Measurements from ENCODE around the gene SLC1A2. TPM values are rescaled to one million over a fixed set of nuclear protein-coding genes. Genes with fewer than 3 reads are reported as not detected.

SLC1A2 gene
- total RNA-seq, 4 donors from 2014 or later = 0.27 to 0.80 (median 0.79) TPM; not detected in 1

GRCh38 chr11:35324183-35324886 is 95.0 kb downstream of the SLC1A2 start:
- Histone ChIP-seq H3K9me3 (no peaks in the 10 kb centered on the region), H3K4me1 (no peaks in the 10 kb centered on the region), H3K36me3 (no peaks in the 10 kb centered on the region), H3K27me3 (no peaks in the 10 kb centered on the region), H3K27ac (no peak overlapping the region), H3K4me3 (no peak overlapping the region)
- in situ Hi-C loops (cut with MboI; ENCODE audit: low pct_ligation_motif_present in 1 of 4, low pct_unique_long_range_greater_than_20kb in 1 of 4, low sequenced_read_pairs in 3 of 4) (no loop called here), intact Hi-C loops (cut with DNase I; ENCODE audit: low total_unique reads) (no loop called here)
- DNase-seq = no peak
- TF ChIP-seq CTCF (IDR thresholded peaks at IDR 0.05) (no peak), EP300 (IDR thresholded peaks at IDR 0.05; ENCODE audit: low read depth) (no peak), POLR2AphosphoS5 (IDR thresholded peaks at IDR 0.05) (no peak), POLR2A (IDR thresholded peaks at IDR 0.05) (no peak)

- no peak for DNase-seq
- Histone ChIP-seq H3K9me3 (no peaks in the 10 kb centered on the region), H3K27me3 (no peaks in the 10 kb centered on the region), H3K4me1 (no peaks in the 10 kb centered on the region), H3K36me3 (no peaks in the 10 kb centered on the region), H3K4me3 (no peak overlapping the region), H3K27ac (no peak overlapping the region)
- WGBS, 2 donors (ENCODE audit: low coverage in 1 of 2) = 78 to 82% methylated on average over 9 of the region's 9 CpGs
- intact Hi-C loops (cut with DNase I; ENCODE audit: low total_unique reads) = no loop called here
- in situ Hi-C loops (cut with MboI; ENCODE audit: low pct_ligation_motif_present in 1 of 4, low pct_unique_long_range_greater_than_20kb in 1 of 4, low sequenced_read_pairs in 3 of 4) = no loop called here
- TF ChIP-seq EP300 (IDR thresholded peaks at IDR 0.05; ENCODE audit: low read depth) (no peak), CTCF (IDR thresholded peaks at IDR 0.05) (no peak)
Measured at GRCh38 chr11:35323076-35323868, 96.1 kb downstream of the SLC1A2 start.

GRCh38 chr11:35322318-35322979 is 96.9 kb downstream of the SLC1A2 start:
- DNase-seq = no peak
- Histone ChIP-seq H3K9me3 (no peaks in the 10 kb centered on the region), H3K4me3 (no peak overlapping the region), H3K27ac (no peak overlapping the region), H3K36me3 (no peaks in the 10 kb centered on the region), H3K4me1 (no peaks in the 10 kb centered on the region), H3K27me3 (no peaks in the 10 kb centered on the region)
- WGBS, 2 donors (ENCODE audit: low coverage in 1 of 2) = 50 to 86% methylated on average over 2 to 3 of the region's 3 CpGs
- no peak for TF ChIP-seq CTCF (IDR thresholded peaks at IDR 0.05)
- TF ChIP-seq EP300 (IDR thresholded peaks at IDR 0.05; ENCODE audit: low read depth) = no peak
- in situ Hi-C loops (cut with MboI; ENCODE audit: low pct_ligation_motif_present in 1 of 4, low pct_unique_long_range_greater_than_20kb in 1 of 4, low sequenced_read_pairs in 3 of 4) = no loop called here
- intact Hi-C loops (cut with DNase I; ENCODE audit: low total_unique reads) = no loop called here

DNA sequence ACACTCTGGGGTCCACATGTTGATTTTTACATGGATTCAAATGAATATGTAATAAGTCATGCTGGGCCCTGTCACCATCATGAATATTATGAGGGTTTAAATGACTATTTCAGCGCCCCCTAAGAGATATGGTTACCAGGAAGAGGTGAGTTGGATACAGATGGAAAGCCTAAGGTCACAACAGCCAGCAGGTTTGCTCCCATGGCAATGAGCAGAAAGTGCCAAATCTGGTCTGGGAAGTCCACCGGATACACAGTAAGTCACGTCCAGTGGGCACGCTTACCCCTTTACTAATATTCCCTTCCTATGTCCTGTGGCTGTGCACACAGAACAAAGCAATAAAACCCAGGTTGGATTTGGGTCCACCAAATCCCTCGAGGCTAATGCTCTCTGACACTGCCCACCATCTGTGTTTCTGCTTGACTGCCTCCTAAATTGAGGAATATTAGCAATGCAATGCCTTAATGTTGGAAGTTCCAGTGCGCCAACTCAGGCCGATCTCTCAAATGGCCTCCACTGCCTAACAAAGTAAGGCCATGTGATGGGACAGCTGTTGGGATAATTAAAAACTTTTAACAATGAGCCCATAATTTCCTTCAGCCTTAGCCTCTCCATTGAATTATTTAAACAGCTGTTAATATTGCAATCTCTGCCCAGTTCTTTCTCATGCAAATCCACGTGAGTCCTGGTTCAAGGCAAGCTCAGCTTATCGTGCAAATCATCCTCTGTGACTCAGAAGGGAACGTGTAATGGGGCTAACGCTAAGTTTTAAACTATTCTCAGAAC is 97.6 kb downstream of the SLC1A2 start:
- no peak for TF ChIP-seq EP300 (IDR thresholded peaks at IDR 0.05; ENCODE audit: low read depth)
- TF ChIP-seq CTCF (IDR thresholded peaks at IDR 0.05) = no peak
- no peak for TF ChIP-seq POLR2A (IDR thresholded peaks at IDR 0.05)
- TF ChIP-seq POLR2AphosphoS5 (IDR thresholded peaks at IDR 0.05) = no peak
- no peak for DNase-seq
- 69 to 85% methylated on average over 8 to 11 of the region's 11 CpGs for WGBS, 2 donors (ENCODE audit: low coverage in 1 of 2)
- Histone ChIP-seq H3K27me3 (no peaks in the 10 kb centered on the region), H3K9me3 (no peaks in the 10 kb centered on the region), H3K36me3 (no peaks in the 10 kb centered on the region), H3K4me1 (no peaks in the 10 kb centered on the region), H3K4me3 (no peak overlapping the region), H3K27ac (no peak overlapping the region)
- intact Hi-C loops (cut with DNase I; ENCODE audit: low total_unique reads) (no loop called here), in situ Hi-C loops (cut with MboI; ENCODE audit: low pct_ligation_motif_present in 1 of 4, low pct_unique_long_range_greater_than_20kb in 1 of 4, low sequenced_read_pairs in 3 of 4) (no loop called here)
